CD14-positive monocyte (primary cell): ENCODE data around the gene CARD19. TPM values are rescaled to one million over a fixed set of nuclear protein-coding genes. Genes with fewer than 3 reads are reported as not detected.
A peak's percentile ranks its signal among the peaks of the same experiment; 100 is the strongest.

Experiments used
- DNase-seq, 3 donors: peaks; one replicate each; pipeline ENCODE4 v3.0.0-alpha.2; 2011 to 2022
- H2AFZ ChIP-seq: 2 replicates; pipeline ENCODE4 v1.6.0; 2012; ENCODE audit warnings: mild to moderate bottlenecking, low read depth, low read length, inconsistent platforms; ENCODE audit not compliant: insufficient read depth, poor library complexity, severe bottlenecking
- H3K27ac ChIP-seq, 2 donors: 1 replicate in 1 of 2; 2 replicates in 1 of 2; pipeline ENCODE4 v1.5.1; 2012 to 2013; ENCODE audit warnings: low read length in 2 of 2, control low read depth in 1 of 2, inconsistent platforms in 1 of 2, low read depth in 1 of 2, mild to moderate bottlenecking in 1 of 2
- H3K27me3 ChIP-seq, 2 donors: one replicate each; pipeline versions ENCODE4 v1.6.0 to v1.6.1; 2011 to 2013; ENCODE audit warnings: low read length in 2 of 2; ENCODE audit not compliant: control insufficient read depth in 2 of 2, insufficient read depth in 2 of 2
- H3K36me3 ChIP-seq, 2 donors: replicated peaks in 1 of 2; 1 replicate in 1 of 2; 2 replicates in 1 of 2; pipeline versions ENCODE4 v1.5.1 to v1.6.1; 2012 to 2013; ENCODE audit warnings: low read length in 2 of 2, control low read depth in 1 of 2, inconsistent platforms in 1 of 2, mild to moderate bottlenecking in 1 of 2; ENCODE audit not compliant: insufficient read depth in 2 of 2, control insufficient read depth in 1 of 2
- H3K4me1 ChIP-seq, 2 donors: 1 replicate in 1 of 2; 2 replicates in 1 of 2; pipeline versions ENCODE4 v1.5.1 to v1.6.1; 2012 to 2013; ENCODE audit warnings: low read length in 2 of 2, control low read depth in 1 of 2, inconsistent platforms in 1 of 2, mild to moderate bottlenecking in 1 of 2, moderate library complexity in 1 of 2; ENCODE audit not compliant: insufficient read depth in 2 of 2, control insufficient read depth in 1 of 2
- H3K4me2 ChIP-seq: replicated peaks from 2 replicates; pipeline ENCODE3; 2012; ENCODE audit warnings: low read length, moderate library complexity, mild to moderate bottlenecking; ENCODE audit not compliant: poor library complexity, severe bottlenecking; ENCODE audit errors: extremely low read depth
- H3K4me3 ChIP-seq, 3 experiments: fragments of 200-600 bp in 1 of 3; sonication (generic) in 1 of 3; replicated peaks in 1 of 3; 1 replicate in 2 of 3; 2 replicates in 1 of 3; pipeline ENCODE4 v1.5.1; 2011 to 2013; ENCODE audit warnings: low read length in 3 of 3, mild to moderate bottlenecking in 3 of 3, control low read depth in 2 of 3, low read depth in 2 of 3, inconsistent platforms in 1 of 3, moderate library complexity in 1 of 3
- H3K79me2 ChIP-seq: 2 replicates; pipeline ENCODE4 v1.6.0; 2012; ENCODE audit warnings: mild to moderate bottlenecking, control low read depth, inconsistent platforms, low read length, moderate library complexity; ENCODE audit not compliant: insufficient read depth
- H3K9ac ChIP-seq: 2 replicates; pipeline ENCODE4 v1.6.0; 2017; ENCODE audit warnings: low read length, mild to moderate bottlenecking; ENCODE audit not compliant: insufficient read depth, poor library complexity, severe bottlenecking
- H3K9me3 ChIP-seq, 2 donors: replicated peaks in 1 of 2; 1 replicate in 1 of 2; 2 replicates in 1 of 2; pipeline versions ENCODE4 v1.5.1 to v1.6.1; 2012 to 2013; ENCODE audit warnings: low read length in 2 of 2, control low read depth in 1 of 2; ENCODE audit not compliant: control insufficient read depth in 1 of 2, insufficient read depth in 1 of 2
- H4K20me1 ChIP-seq: 2 replicates; pipeline ENCODE4 v1.6.0; 2012; ENCODE audit warnings: mild to moderate bottlenecking, low read length, control low read depth, moderate library complexity; ENCODE audit not compliant: insufficient read depth
- H3K27ac Mint-ChIP-seq, 7 donors: one replicate each; pipeline ENCODE4 v1.8.0; 2020; ENCODE audit warnings: mild to moderate bottlenecking in 7 of 7, mixed read lengths in 7 of 7, moderate library complexity in 6 of 7, inconsistent platforms in 2 of 7
- H3K27me3 Mint-ChIP-seq, 3 donors: one replicate each; pipeline ENCODE4 v1.8.0; 2021 to 2022; ENCODE audit warnings: low read depth in 3 of 3, mild to moderate bottlenecking in 3 of 3, mixed read lengths in 3 of 3, moderate library complexity in 3 of 3, inconsistent platforms in 1 of 3
- H3K36me3 Mint-ChIP-seq, 2 donors: one replicate each; pipeline ENCODE4 v1.8.0; 2020; ENCODE audit warnings: mixed read lengths in 2 of 2, inconsistent platforms in 1 of 2, mild to moderate bottlenecking in 1 of 2
- H3K4me1 Mint-ChIP-seq: one replicate; pipeline ENCODE4 v1.8.0; 2020; ENCODE audit warnings: mild to moderate bottlenecking, mixed read lengths
- H3K4me3 Mint-ChIP-seq, 2 donors: one replicate each; pipeline ENCODE4 v1.8.0; 2020; ENCODE audit warnings: mild to moderate bottlenecking in 2 of 2, mixed read lengths in 2 of 2, moderate library complexity in 1 of 2
- H3K9me3 Mint-ChIP-seq, 7 donors: one replicate each; pipeline ENCODE4 v1.8.0; 2020 to 2022; ENCODE audit warnings: mixed read lengths in 7 of 7, mild to moderate bottlenecking in 6 of 7, moderate library complexity in 6 of 7, inconsistent platforms in 2 of 7
- whole genome bisulfite sequencing: methylation state at CpG from one replicate; pipeline ENCODE4 v1.1.5; 2013; ENCODE audit warnings: missing lambda C conversion rate; ENCODE audit not compliant: insufficient coverage; 5-methylcytosine and 5-hydroxymethylcytosine counted together
- intact Hi-C, 2 donors: fragments of 100-400 bp; cut with micrococcal nuclease; formaldehyde crosslinking; loops; one replicate each; pipeline versions ENCODE4 v1.15.0 to v1.15.1; 2023
- polyA plus RNA-seq, 3 donors: library from polyadenylated mRNA; depleted of rRNA in 1 of 3; unstranded in 2 of 3; stranded (reverse) in 1 of 3; fragments of 300-500 nt in 2 of 3; fragments of >200 nt in 1 of 3; fragmentation: Illumina TruSeq in 2 of 3; gene quantifications; 1 replicate in 2 of 3; 2 replicates in 1 of 3; pipeline ENCODE4 v1.2.3, GENCODE V29; 2012 to 2021
- TF ChIP-seq, protein P1 (sequence below): fragments of 200-600 bp; IDR thresholded peaks from one replicate; pipeline ENCODE4 v1.8.0; 2022; ENCODE audit warnings: antibody characterized with exemption, mild to moderate bottlenecking

Gene CARD19
- polyA plus RNA-seq, 3 donors, result 130 to 506 (median 137) TPM

DNA sequence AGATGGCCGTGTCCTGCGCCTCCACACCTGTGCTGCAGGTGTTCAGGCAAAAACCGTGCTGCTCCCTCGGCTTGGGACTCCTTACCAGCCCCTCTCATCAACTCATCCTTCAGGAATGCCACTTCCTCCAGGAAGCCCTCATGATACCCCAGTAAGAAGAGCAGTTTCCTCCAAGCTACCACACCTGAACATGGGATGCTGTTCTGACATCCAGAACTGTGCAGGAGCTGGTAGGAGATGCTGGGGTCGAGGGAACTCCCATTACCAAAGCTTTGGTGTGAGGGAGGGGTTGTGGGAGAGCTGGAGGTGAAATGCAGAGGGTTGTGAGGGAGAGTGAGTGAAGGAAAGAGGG lies 18.9 kb downstream of the CARD19 start:
- peaks cover 89% of the 10 kb centered on the region for H3K4me1 Mint-ChIP-seq
- Histone ChIP-seq H3K4me3 (peak overlapping the region in 1 of 3 experiments; percentile 30), H2AFZ (no peak overlapping the region), H3K27me3 (no peaks in the 10 kb centered on the region), H3K9ac (peak overlapping the region; percentile 78), H4K20me1 (no peaks in the 10 kb centered on the region), H3K27ac (peak overlapping the region; percentile 98 to 100), H3K36me3 (peaks cover 14% of the 10 kb centered on the region in 2 donors), H3K4me2 (peak overlapping the region; percentile 30), H3K4me1 (peaks cover 91 to 99% of the 10 kb centered on the region in 2 donors), H3K79me2 (peaks cover 53% of the 10 kb centered on the region), H3K9me3 (no peaks in the 10 kb centered on the region)
- DNase-seq, result no peak
- intact Hi-C loops, result loop anchor here in 1 of 2 donors (10.0 kb wide), 1 partner anchor 1050 kb away; no protein-coding TSS in a partner anchor
- TF ChIP-seq, protein P1, sequence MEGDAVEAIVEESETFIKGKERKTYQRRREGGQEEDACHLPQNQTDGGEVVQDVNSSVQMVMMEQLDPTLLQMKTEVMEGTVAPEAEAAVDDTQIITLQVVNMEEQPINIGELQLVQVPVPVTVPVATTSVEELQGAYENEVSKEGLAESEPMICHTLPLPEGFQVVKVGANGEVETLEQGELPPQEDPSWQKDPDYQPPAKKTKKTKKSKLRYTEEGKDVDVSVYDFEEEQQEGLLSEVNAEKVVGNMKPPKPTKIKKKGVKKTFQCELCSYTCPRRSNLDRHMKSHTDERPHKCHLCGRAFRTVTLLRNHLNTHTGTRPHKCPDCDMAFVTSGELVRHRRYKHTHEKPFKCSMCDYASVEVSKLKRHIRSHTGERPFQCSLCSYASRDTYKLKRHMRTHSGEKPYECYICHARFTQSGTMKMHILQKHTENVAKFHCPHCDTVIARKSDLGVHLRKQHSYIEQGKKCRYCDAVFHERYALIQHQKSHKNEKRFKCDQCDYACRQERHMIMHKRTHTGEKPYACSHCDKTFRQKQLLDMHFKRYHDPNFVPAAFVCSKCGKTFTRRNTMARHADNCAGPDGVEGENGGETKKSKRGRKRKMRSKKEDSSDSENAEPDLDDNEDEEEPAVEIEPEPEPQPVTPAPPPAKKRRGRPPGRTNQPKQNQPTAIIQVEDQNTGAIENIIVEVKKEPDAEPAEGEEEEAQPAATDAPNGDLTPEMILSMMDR, result no peak
- H3K27ac Mint-ChIP-seq, result peak overlapping the region; percentile 97 to 100 (median 99)
- peak overlapping the region; percentile 7 to 20 for H3K4me3 Mint-ChIP-seq
- H3K27me3 Mint-ChIP-seq, result peaks cover 0 to 2% (median 0%) of the 10 kb centered on the region in 3 donors
- peaks cover 62% of the 10 kb centered on the region in 2 donors for H3K36me3 Mint-ChIP-seq
- 66% methylated on average over 5 of the region's 5 CpGs for WGBS
- H3K9me3 Mint-ChIP-seq, result peaks cover 0 to 3% (median 0%) of the 10 kb centered on the region in 7 donors

DNA sequence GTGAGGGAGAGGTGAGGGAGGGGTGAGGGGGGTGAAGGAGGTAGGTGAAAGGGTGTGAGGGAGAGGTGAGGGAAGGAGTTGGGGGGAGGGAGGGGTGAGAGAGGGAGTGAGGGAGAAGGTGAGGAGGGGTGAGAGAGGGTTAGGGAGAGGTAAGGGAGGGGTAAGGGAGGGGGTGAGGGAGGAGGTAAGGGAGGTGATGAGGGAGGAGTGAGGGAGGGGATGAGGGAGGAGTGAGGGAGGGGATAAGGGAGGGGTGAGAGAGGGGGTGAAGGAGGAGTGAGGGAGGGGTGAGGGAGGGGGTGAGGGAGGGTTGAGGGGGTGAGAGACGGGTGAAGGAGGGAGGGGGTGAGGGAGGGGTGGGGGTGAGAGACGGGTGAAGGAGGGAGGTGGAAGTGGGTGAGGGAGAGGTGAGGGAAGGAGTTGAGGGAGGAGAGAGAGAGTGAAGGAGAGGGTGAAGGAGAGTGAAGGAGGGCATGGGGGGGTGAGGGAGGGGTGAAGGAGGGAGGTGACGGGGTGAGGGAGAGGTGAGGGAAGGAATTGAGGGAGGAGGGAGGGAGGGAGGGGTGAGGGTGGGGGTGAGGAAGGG lies 19.6 kb downstream of the CARD19 start:
- TF ChIP-seq, protein P1, result no peak
- H3K9me3 Mint-ChIP-seq, result peaks cover 0 to 3% (median 0%) of the 10 kb centered on the region in 7 donors
- peak overlapping the region; percentile 78 for H3K9ac ChIP-seq
- H3K36me3 ChIP-seq, result peaks cover 9 to 10% of the 10 kb centered on the region in 2 donors
- H3K4me2 ChIP-seq, result no peak overlapping the region
- H3K4me3 Mint-ChIP-seq, result no peak overlapping the region
- H2AFZ ChIP-seq, result no peak overlapping the region
- H4K20me1 ChIP-seq, result no peaks in the 10 kb centered on the region
- no peak for DNase-seq
- peaks cover 59 to 61% of the 10 kb centered on the region in 2 donors for H3K36me3 Mint-ChIP-seq
- 0% methylated on average over 2 of the region's 3 CpGs for WGBS
- peaks cover 0 to 2% (median 0%) of the 10 kb centered on the region in 3 donors for H3K27me3 Mint-ChIP-seq
- intact Hi-C loops, result loop anchor here in 1 of 2 donors (2.0 to 10.0 kb wide), 2 partner anchors 19 to 1049 kb away; partner anchors contain the start of gene CARD19
- no peaks in the 10 kb centered on the region for H3K27me3 ChIP-seq
- peak overlapping the region in 4 of 7 donors; percentile 99 to 100 (median 100) for H3K27ac Mint-ChIP-seq
- H3K9me3 ChIP-seq, result no peaks in the 10 kb centered on the region
- no peak overlapping the region for H3K4me3 ChIP-seq
- H3K27ac ChIP-seq, result peak overlapping the region; percentile 97 to 98
- peaks cover 46% of the 10 kb centered on the region for H3K79me2 ChIP-seq
- H3K4me1 ChIP-seq, result peaks cover 90 to 99% of the 10 kb centered on the region in 2 donors
- peaks cover 89% of the 10 kb centered on the region for H3K4me1 Mint-ChIP-seq
